HUES64 (cell line): Measurements from ENCODE around the gene KCNJ18.
"Not testable (repeated sequence)": the region's sequence is repeated elsewhere in the genome, so short reads cannot be mapped to it uniquely, and the experiment has no call there.

Source experiments
- H3K27ac ChIP-seq: 2 replicates; pipeline ENCODE4 v1.7.0; 2013; ENCODE audit warnings: low read depth, low read length, inconsistent platforms
- H3K27me3 ChIP-seq: 2 replicates; pipeline ENCODE4 v1.6.1; 2013; ENCODE audit warnings: mild to moderate bottlenecking, low read length; ENCODE audit not compliant: insufficient read depth
- H3K36me3 ChIP-seq: 2 replicates; pipeline ENCODE4 v1.6.1; 2013; ENCODE audit warnings: mild to moderate bottlenecking, low read length; ENCODE audit not compliant: insufficient read depth
- H3K4me1 ChIP-seq: 2 replicates; pipeline ENCODE4 v1.6.1; 2013; ENCODE audit warnings: mild to moderate bottlenecking, low read length, moderate library complexity; ENCODE audit not compliant: insufficient read depth
- H3K4me3 ChIP-seq: 2 replicates; pipeline ENCODE4 v1.5.1; 2013; ENCODE audit warnings: mild to moderate bottlenecking, low read length, moderate library complexity
- H3K9ac ChIP-seq: 2 replicates; pipeline ENCODE4 v1.6.1; 2013; ENCODE audit warnings: mild to moderate bottlenecking, low read depth, low read length
- H3K9me3 ChIP-seq: 2 replicates; pipeline ENCODE4 v1.6.1; 2013; ENCODE audit warnings: low read depth, low read length; ENCODE audit not compliant: insufficient read depth
- WGBS: fragments of 150-250, 120-280 bp; methylation state at CpG from one replicate; pipeline ENCODE4 v1.1.7; 2013; ENCODE audit warnings: missing lambda C conversion rate; 5-methylcytosine and 5-hydroxymethylcytosine counted together

KCNJ18 gene

GRCh38 chr17:21722268-21722667, 29.9 kb downstream of the KCNJ18 start:
- 74% methylated on average over 6 of the region's 7 CpGs for WGBS
- not testable (repeated sequence) for H3K27me3 ChIP-seq, H3K4me1 ChIP-seq, H3K9ac ChIP-seq, H3K27ac ChIP-seq, H3K36me3 ChIP-seq, H3K4me3 ChIP-seq
- H3K9me3 ChIP-seq: peaks cover 14% of the 10 kb centered on the region

- not testable (repeated sequence) for H3K4me3 ChIP-seq, H3K36me3 ChIP-seq, H3K27ac ChIP-seq, H3K4me1 ChIP-seq, H3K27me3 ChIP-seq, H3K9ac ChIP-seq
- peaks cover 14% of the 10 kb centered on the region for H3K9me3 ChIP-seq
- WGBS: 83% methylated on average over 1 of the region's 6 CpGs
Measured at GRCh38 chr17:21724216-21725006, 32.1 kb downstream of the KCNJ18 start.

GRCh38 chr17:21731076-21731475, 38.8 kb downstream of the KCNJ18 start:
- not testable (repeated sequence) for H3K27me3 ChIP-seq, H3K27ac ChIP-seq, H3K36me3 ChIP-seq, H3K4me1 ChIP-seq, H3K9ac ChIP-seq, H3K4me3 ChIP-seq
- H3K9me3 ChIP-seq: peaks cover 23% of the 10 kb centered on the region
- WGBS: 83% methylated on average over 5 of the region's 5 CpGs

GRCh38 chr17:21733931-21734330, 41.6 kb downstream of the KCNJ18 start:
- 94% methylated on average over 3 of the region's 3 CpGs for WGBS
- H3K4me3 ChIP-seq, H3K9ac ChIP-seq, H3K36me3 ChIP-seq, H3K4me1 ChIP-seq, H3K27me3 ChIP-seq, H3K27ac ChIP-seq: not testable (repeated sequence)
- H3K9me3 ChIP-seq: peaks cover 23% of the 10 kb centered on the region; the same call in 1 of the 2 replicates

GRCh38 chr17:21735814-21736213, 43.5 kb downstream of the KCNJ18 start:
- H3K27ac ChIP-seq: not testable (repeated sequence)
- 87% methylated on average over 4 of the region's 4 CpGs for WGBS

GRCh38 chr17:21737015-21737580, 44.8 kb downstream of the KCNJ18 start:
- H3K27ac ChIP-seq, H3K4me1 ChIP-seq, H3K27me3 ChIP-seq, H3K4me3 ChIP-seq, H3K9ac ChIP-seq, H3K36me3 ChIP-seq: not testable (repeated sequence)
- WGBS: 67% methylated on average over 12 of the region's 23 CpGs
- H3K9me3 ChIP-seq: peaks cover 14% of the 10 kb centered on the region; the same call in 1 of the 2 replicates

More at GRCh38 chr17:21735814-21736213, 43.5 kb downstream of the KCNJ18 start:
- H3K4me1 ChIP-seq, H3K4me3 ChIP-seq, H3K9ac ChIP-seq, H3K36me3 ChIP-seq, H3K27me3 ChIP-seq: not testable (repeated sequence)
- peaks cover 20% of the 10 kb centered on the region; the same call in 1 of the 2 replicates for H3K9me3 ChIP-seq

GRCh38 chr17:21738241-21738640, 45.9 kb downstream of the KCNJ18 start:
- not testable (repeated sequence) for H3K4me3 ChIP-seq, H3K27ac ChIP-seq, H3K27me3 ChIP-seq, H3K9ac ChIP-seq, H3K4me1 ChIP-seq, H3K36me3 ChIP-seq
- H3K9me3 ChIP-seq: peaks cover 17% of the 10 kb centered on the region; the same call in 1 of the 2 replicates
- WGBS: 76% methylated on average over 1 of the region's 4 CpGs

GRCh38 chr17:21738877-21739474, 46.7 kb downstream of the KCNJ18 start:
- 57% methylated on average over 2 of the region's 8 CpGs for WGBS
- H3K36me3 ChIP-seq, H3K27ac ChIP-seq, H3K4me3 ChIP-seq, H3K4me1 ChIP-seq, H3K27me3 ChIP-seq, H3K9ac ChIP-seq: not testable (repeated sequence)
- H3K9me3 ChIP-seq: peaks cover 14% of the 10 kb centered on the region; the same call in 1 of the 2 replicates

GRCh38 chr17:21739485-21739884, 47.2 kb downstream of the KCNJ18 start:
- not testable (repeated sequence) for H3K4me3 ChIP-seq, H3K9me3 ChIP-seq, H3K27me3 ChIP-seq, H3K4me1 ChIP-seq, H3K36me3 ChIP-seq, H3K27ac ChIP-seq, H3K9ac ChIP-seq
- WGBS: 80% methylated on average over 3 of the region's 7 CpGs

- not testable (repeated sequence) for H3K27me3 ChIP-seq, H3K9me3 ChIP-seq, H3K4me1 ChIP-seq, H3K9ac ChIP-seq, H3K4me3 ChIP-seq, H3K36me3 ChIP-seq, H3K27ac ChIP-seq
- WGBS: 73% methylated on average over 7 of the region's 7 CpGs
Measured at GRCh38 chr17:21740836-21741235, 48.5 kb downstream of the KCNJ18 start.

- not testable (repeated sequence) for H3K9me3 ChIP-seq, H3K4me1 ChIP-seq, H3K27ac ChIP-seq, H3K27me3 ChIP-seq, H3K9ac ChIP-seq, H3K36me3 ChIP-seq, H3K4me3 ChIP-seq
- no CpG with 5 or more reads among the region's 6 CpGs for WGBS
Measured at GRCh38 chr17:21741520-21741919, 49.2 kb downstream of the KCNJ18 start.
